NCI-H2196 treated with DMSO at 0.1 percent for 48 hours (cell line): ENCODE measurements around the gene S100PBP.
"Not testable (repeated sequence)": the region's sequence is repeated elsewhere in the genome, so short reads cannot be mapped to it uniquely, and the experiment has no call there.

ENCODE experiments used
- DNase-seq: peaks from one replicate; lab custom pipeline; 2025; ENCODE audit not compliant: unreplicated experiment; lab: John Stamatoyannopoulos, UW

S100PBP gene

GRCh38 chr1:32898958-32899357 is 81.5 kb downstream of the S100PBP start:
- no peak for DNase-seq

- DNase-seq, result no peak
Measured at GRCh38 chr1:32899586-32900296, 82.3 kb downstream of the S100PBP start.

- DNase-seq, result no peak
Measured at GRCh38 chr1:32900371-32900955, 83.0 kb downstream of the S100PBP start.

- no peak for DNase-seq
Measured at GRCh38 chr1:32900956-32901822, 83.7 kb downstream of the S100PBP start, which contains the start of gene TMEM54. TSS of gene TMEM54 (minus strand) at chr1:32901389. CDS start at chr1:32901238, 151 bp downstream.

GRCh38 chr1:32901823-32902534 is 84.5 kb downstream of the S100PBP start:
- DNase-seq, result no peak

DNA sequence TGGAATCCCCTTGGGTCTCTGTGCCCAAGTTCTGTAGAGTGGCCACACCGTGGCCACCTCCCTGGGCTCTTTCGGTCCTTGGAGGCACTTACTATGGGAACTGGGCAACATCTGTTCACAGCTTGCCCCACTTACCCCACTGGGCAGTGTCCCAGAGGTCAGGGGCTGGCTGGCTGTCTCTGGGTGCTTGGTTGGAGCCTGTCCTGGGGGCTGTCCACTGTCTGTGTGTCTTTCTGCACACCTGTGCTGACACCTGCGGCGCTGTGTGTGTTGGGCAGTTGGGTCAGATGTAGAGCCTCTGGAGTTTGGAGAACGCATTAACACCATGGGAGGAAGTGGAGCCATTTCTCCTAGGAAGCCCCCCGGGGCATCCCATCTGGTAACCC is 85.1 kb downstream of the S100PBP start:
- no peak for DNase-seq

DNA sequence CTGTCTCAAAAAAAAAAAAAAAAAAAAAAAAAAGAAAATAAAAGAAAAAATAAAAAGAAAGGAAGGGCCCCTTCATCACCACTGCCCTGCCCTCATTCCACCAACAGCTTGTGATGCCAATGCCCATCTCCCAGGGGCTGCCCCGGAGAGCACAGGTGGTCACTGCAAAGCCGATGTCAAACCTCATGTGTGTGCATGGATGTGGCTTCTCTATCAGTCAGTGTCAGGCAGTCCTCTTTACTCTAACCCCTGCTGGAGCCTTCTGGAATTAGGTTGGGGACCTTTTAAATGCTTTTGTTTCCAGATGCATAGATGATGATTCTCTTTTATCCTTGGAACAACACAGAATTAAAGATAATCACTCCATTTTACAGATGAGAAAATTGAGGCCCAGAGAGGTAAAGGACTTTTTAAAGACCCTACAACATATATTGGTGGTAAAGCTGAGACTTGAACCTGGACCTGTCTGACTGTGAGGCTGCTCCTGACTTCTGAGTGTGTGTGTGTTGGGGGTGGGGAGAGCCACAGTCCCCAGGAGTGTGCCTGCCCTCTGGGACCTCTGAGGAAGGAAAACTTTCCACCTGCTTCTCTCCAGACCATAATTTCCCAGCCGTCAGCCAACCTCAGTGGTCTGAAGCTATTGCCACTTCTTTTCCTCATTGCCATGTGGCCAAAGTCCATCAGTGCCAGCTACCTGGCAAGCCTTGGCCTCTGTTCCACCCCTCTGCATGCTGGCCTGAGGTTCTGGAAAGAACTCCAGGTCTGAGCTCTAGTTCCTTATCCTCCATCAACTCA is 86.7 kb downstream of the S100PBP start:
- DNase-seq, result no peak

- DNase-seq, result no peak
Measured at GRCh38 chr1:32904797-32905196, 87.3 kb downstream of the S100PBP start.

GRCh38 chr1:32905588-32905987 is 88.1 kb downstream of the S100PBP start:
- DNase-seq, result not testable (repeated sequence)

- no peak for DNase-seq
Measured at GRCh38 chr1:32906654-32907053, 89.2 kb downstream of the S100PBP start.

DNA sequence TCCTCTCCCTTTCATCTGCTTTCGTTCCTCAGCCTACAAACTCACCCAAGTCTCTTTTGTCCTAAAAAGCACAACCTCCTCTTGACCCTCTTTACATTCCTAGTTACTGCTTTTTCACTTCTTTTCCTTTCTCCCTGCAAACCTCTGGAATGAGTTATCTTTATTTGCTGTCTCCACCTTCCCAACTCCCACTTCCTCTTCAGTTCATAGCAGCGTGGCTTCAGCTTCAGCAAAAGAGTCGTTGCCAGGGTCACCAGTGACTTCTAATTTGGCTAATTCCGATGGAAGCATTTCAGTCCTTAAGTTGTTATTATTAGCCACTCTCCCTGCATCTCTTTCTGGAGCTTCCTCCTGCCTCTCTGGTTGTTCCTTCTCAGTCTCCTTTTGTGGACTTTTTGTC is 90.0 kb downstream of the S100PBP start:
- no peak for DNase-seq
